GM18505 (cell line): Measurements from ENCODE around the gene COL5A1.

ENCODE experiments used
- ATAC-seq: cut with Tn5 transposase; IDR thresholded peaks from one replicate; pipeline ENCODE4 v1.9.1; 2021; ENCODE audit not compliant: unreplicated experiment
- POLR2A ChIP-seq: IDR thresholded peaks from 4 replicates; pipeline ENCODE4 v1.6.1; 2011; ENCODE audit warnings: borderline replicate concordance; ENCODE audit not compliant: insufficient read depth, insufficient read length; ENCODE audit errors: extremely low read depth

COL5A1 gene

GRCh38 chr9:134775081-134775951 lies 133.7 kb downstream of the COL5A1 start:
- no peak for ATAC-seq
- TF ChIP-seq POLR2A: no peak

DNA sequence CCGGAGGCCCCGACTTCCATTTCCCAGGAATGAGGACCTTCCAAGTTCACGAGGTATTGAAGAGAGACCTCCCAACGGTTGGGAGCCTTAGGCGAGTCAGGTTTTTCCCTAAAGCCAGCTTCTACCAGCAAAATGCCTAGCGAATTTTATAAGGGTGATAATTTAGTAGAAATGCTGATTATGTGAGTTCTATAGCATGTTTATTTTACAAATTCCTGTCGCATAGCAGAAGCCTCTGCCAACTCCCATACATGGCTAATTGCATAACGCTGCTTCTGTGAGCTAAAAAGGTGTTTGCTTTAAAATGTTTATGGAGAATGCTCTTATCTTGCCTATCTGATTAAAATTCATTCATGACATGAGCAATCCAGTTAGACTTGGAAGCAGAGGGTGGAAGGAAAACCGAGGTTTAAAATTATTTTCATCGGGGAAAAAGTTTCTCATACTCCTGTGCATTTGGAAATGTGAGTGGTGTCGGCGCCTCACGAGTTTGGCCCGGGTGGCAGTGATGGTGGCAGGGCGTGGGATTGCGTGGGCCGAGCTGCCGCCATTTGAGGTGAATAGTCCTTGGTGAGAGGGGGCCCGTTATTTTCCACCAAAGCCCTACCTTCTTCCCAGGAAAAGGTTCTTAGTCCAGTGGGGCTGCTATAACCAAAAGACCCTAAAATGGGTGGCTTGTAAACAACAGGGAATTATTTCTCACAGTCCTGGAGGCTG lies 134.6 kb downstream of the COL5A1 start:
- no peak for ATAC-seq
- no peak for TF ChIP-seq POLR2A

GRCh38 chr9:134777153-134777552 lies 135.6 kb downstream of the COL5A1 start:
- no peak for TF ChIP-seq POLR2A
- ATAC-seq: no peak

- ATAC-seq: no peak
Measured at GRCh38 chr9:134778156-134778555, 136.6 kb downstream of the COL5A1 start.

GRCh38 chr9:134778841-134779411 lies 137.3 kb downstream of the COL5A1 start:
- ATAC-seq: no peak
- no peak for TF ChIP-seq POLR2A

More at GRCh38 chr9:134778156-134778555, 136.6 kb downstream of the COL5A1 start:
- no peak for TF ChIP-seq POLR2A

DNA sequence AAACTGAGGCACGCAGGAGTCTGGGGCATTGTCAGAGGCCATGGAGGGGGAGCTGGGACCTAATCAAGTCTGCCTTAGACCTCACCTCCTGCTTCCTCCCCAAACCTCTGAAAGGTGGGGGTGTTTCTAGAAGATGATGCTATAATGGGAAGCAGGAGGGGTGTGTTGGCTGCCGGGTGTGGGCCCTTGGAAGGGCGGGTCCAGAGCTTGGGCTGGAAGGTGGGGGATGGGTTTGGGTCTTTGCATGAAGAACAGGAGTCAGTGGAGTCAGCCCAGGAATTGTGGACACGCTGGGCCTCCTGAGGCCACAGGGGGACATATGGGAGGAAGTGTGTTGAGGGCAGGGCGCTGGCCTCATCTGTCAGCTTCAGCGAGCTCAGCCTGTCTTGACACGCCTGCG lies 138.0 kb downstream of the COL5A1 start:
- no peak for ATAC-seq
- no peak for TF ChIP-seq POLR2A

DNA sequence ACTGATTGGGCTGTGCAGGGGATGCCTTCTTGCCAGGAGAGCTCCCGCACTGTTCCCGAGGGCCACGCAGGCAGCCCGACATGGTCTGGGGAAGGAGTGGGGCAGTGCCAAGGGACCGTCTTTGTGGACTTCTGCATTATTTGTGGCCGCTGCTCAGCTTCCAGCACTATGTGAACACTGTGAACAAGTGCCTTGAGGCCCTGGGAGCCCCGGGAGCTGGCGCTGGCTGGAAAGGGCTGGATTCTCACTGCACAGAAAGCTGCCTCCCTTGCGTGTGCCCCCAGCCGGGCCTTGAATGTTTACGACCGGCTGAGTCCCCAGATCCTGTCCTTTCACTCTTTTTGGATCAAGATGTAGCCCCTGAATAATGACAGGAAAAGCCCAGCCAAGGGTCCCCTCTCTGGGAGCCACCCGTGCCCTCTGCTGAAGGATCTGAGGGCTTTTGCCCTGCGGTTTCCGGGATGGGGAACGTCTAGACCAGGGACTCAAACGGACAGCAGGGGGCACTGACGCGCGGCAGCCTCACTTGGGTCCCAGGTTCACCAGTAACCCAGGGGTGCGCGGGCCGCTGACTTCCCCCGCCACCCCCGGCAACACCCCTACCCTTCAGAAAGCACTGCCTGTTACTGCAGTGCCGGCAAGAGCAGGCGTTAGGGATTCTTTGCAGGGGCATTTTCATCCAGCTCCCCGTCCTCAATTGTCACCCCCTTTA lies 140.1 kb downstream of the COL5A1 start:
- no peak for TF ChIP-seq POLR2A

GRCh38 chr9:134782921-134783698 lies 141.5 kb downstream of the COL5A1 start:
- no peak for TF ChIP-seq POLR2A

More for the DNA sequence above, 140.1 kb downstream of the COL5A1 start:
- ATAC-seq: no peak

GRCh38 chr9:134783699-134784039 lies 142.1 kb downstream of the COL5A1 start:
- ATAC-seq: no peak
- no peak for TF ChIP-seq POLR2A

More at GRCh38 chr9:134782921-134783698, 141.5 kb downstream of the COL5A1 start:
- ATAC-seq: no peak

DNA sequence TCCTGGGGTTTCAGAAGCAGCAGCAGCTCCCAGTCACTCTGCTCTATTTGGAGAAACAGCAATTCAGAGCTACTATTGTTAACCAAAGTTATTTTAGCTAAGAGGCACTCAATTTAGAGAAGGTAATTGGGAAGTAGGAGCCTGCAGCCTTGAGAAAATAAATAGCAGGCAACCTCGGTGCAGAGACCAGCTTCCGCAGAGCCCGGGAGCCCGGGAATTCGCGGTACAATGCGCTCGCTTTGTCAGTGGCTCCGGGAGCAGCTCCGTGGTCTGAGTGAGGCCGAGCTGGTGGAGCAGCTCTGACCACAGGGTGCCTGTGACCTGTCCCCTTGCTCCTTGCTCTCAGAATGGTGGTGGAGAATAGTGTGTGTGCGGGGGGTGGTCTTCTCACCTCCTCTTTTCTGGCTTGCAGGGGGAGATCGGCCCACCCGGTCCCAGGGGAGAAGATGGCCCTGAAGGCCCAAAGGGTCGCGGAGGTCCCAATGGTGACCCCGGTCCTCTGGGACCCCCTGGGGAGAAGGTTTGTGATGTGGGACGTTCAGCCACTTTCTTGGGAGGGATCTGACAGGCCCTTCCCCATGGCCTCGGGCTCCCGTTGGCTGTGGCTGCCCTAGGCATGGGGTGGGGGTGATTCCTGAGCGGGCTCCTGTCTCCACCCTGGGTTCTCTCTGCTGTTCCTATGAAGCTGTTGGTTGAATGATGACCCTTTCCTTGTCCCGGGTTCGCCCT lies 143.1 kb downstream of the COL5A1 start:
- TF ChIP-seq POLR2A: no peak
- no peak for ATAC-seq

DNA sequence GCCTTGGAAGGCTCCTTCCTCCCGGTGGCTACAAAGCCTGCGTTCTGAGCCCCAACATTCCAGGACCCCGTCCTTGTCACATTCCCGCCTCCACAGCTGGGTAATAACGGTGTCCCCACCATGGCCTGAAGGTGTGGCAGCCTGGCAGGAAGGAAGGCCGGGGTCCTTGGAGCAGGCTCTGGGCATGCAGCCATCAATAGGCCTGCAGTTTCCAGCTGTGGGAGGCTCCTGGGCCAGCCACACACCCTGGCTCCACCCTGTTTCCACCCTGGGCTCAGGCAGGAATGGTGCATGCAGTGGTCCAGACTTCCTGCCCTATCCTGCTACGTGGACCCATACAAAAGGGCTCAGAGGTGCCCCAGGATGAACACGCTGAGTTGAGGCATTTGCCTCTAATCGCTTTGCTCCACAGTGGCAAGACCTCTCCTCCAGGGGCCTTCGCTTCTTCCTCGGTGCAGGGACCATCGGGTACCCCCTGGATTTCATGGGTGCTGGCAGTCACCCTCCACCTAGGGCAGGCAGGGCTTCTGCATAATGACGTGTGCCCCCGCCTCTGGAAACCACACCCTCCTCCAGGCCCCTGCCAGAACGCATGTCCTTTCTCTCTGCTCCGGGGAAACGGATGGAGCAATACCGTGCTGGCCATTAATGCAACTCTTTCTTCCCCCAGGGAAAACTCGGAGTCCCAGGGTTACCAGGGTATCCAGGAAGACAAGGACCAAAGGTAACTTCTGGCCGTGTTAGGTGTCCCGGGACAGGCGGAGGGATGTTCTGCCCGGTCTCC lies 143.9 kb downstream of the COL5A1 start:
- no peak for ATAC-seq
- TF ChIP-seq POLR2A: no peak
